CD14-positive monocyte (primary cell): ENCODE results near the gene RECQL5. TPM values are rescaled to one million over a fixed set of nuclear protein-coding genes. Genes with fewer than 3 reads are reported as not detected.
A peak's percentile ranks its signal among the peaks of the same experiment; 100 is the strongest.

ENCODE experiments used
- DNase-seq, 3 donors: peaks; one replicate each; pipeline ENCODE4 v3.0.0-alpha.2; 2011 to 2022
- H2AFZ ChIP-seq: 2 replicates; pipeline ENCODE4 v1.6.0; 2012; ENCODE audit warnings: mild to moderate bottlenecking, low read depth, low read length, inconsistent platforms; ENCODE audit not compliant: insufficient read depth, poor library complexity, severe bottlenecking
- H3K27ac ChIP-seq, 2 donors: 1 replicate in 1 of 2; 2 replicates in 1 of 2; pipeline ENCODE4 v1.5.1; 2012 to 2013; ENCODE audit warnings: low read length in 2 of 2, control low read depth in 1 of 2, inconsistent platforms in 1 of 2, low read depth in 1 of 2, mild to moderate bottlenecking in 1 of 2
- H3K27me3 ChIP-seq, 2 donors: one replicate each; pipeline versions ENCODE4 v1.6.0 to v1.6.1; 2011 to 2013; ENCODE audit warnings: low read length in 2 of 2; ENCODE audit not compliant: control insufficient read depth in 2 of 2, insufficient read depth in 2 of 2
- H3K36me3 ChIP-seq, 2 donors: replicated peaks in 1 of 2; 1 replicate in 1 of 2; 2 replicates in 1 of 2; pipeline versions ENCODE4 v1.5.1 to v1.6.1; 2012 to 2013; ENCODE audit warnings: low read length in 2 of 2, control low read depth in 1 of 2, inconsistent platforms in 1 of 2, mild to moderate bottlenecking in 1 of 2; ENCODE audit not compliant: insufficient read depth in 2 of 2, control insufficient read depth in 1 of 2
- H3K4me1 ChIP-seq, 2 donors: 1 replicate in 1 of 2; 2 replicates in 1 of 2; pipeline versions ENCODE4 v1.5.1 to v1.6.1; 2012 to 2013; ENCODE audit warnings: low read length in 2 of 2, control low read depth in 1 of 2, inconsistent platforms in 1 of 2, mild to moderate bottlenecking in 1 of 2, moderate library complexity in 1 of 2; ENCODE audit not compliant: insufficient read depth in 2 of 2, control insufficient read depth in 1 of 2
- H3K4me2 ChIP-seq: replicated peaks from 2 replicates; pipeline ENCODE3; 2012; ENCODE audit warnings: low read length, moderate library complexity, mild to moderate bottlenecking; ENCODE audit not compliant: poor library complexity, severe bottlenecking; ENCODE audit errors: extremely low read depth
- H3K4me3 ChIP-seq, 3 experiments: fragments of 200-600 bp in 1 of 3; sonication (generic) in 1 of 3; replicated peaks in 1 of 3; 1 replicate in 2 of 3; 2 replicates in 1 of 3; pipeline ENCODE4 v1.5.1; 2011 to 2013; ENCODE audit warnings: low read length in 3 of 3, mild to moderate bottlenecking in 3 of 3, control low read depth in 2 of 3, low read depth in 2 of 3, inconsistent platforms in 1 of 3, moderate library complexity in 1 of 3
- H3K79me2 ChIP-seq: 2 replicates; pipeline ENCODE4 v1.6.0; 2012; ENCODE audit warnings: mild to moderate bottlenecking, control low read depth, inconsistent platforms, low read length, moderate library complexity; ENCODE audit not compliant: insufficient read depth
- H3K9ac ChIP-seq: 2 replicates; pipeline ENCODE4 v1.6.0; 2017; ENCODE audit warnings: low read length, mild to moderate bottlenecking; ENCODE audit not compliant: insufficient read depth, poor library complexity, severe bottlenecking
- H3K9me3 ChIP-seq, 2 donors: replicated peaks in 1 of 2; 1 replicate in 1 of 2; 2 replicates in 1 of 2; pipeline versions ENCODE4 v1.5.1 to v1.6.1; 2012 to 2013; ENCODE audit warnings: low read length in 2 of 2, control low read depth in 1 of 2; ENCODE audit not compliant: control insufficient read depth in 1 of 2, insufficient read depth in 1 of 2
- H4K20me1 ChIP-seq: 2 replicates; pipeline ENCODE4 v1.6.0; 2012; ENCODE audit warnings: mild to moderate bottlenecking, low read length, control low read depth, moderate library complexity; ENCODE audit not compliant: insufficient read depth
- H3K27ac Mint-ChIP-seq, 7 donors: one replicate each; pipeline ENCODE4 v1.8.0; 2020; ENCODE audit warnings: mild to moderate bottlenecking in 7 of 7, mixed read lengths in 7 of 7, moderate library complexity in 6 of 7, inconsistent platforms in 2 of 7
- H3K27me3 Mint-ChIP-seq, 3 donors: one replicate each; pipeline ENCODE4 v1.8.0; 2021 to 2022; ENCODE audit warnings: low read depth in 3 of 3, mild to moderate bottlenecking in 3 of 3, mixed read lengths in 3 of 3, moderate library complexity in 3 of 3, inconsistent platforms in 1 of 3
- H3K36me3 Mint-ChIP-seq, 2 donors: one replicate each; pipeline ENCODE4 v1.8.0; 2020; ENCODE audit warnings: mixed read lengths in 2 of 2, inconsistent platforms in 1 of 2, mild to moderate bottlenecking in 1 of 2
- H3K4me1 Mint-ChIP-seq: one replicate; pipeline ENCODE4 v1.8.0; 2020; ENCODE audit warnings: mild to moderate bottlenecking, mixed read lengths
- H3K4me3 Mint-ChIP-seq, 2 donors: one replicate each; pipeline ENCODE4 v1.8.0; 2020; ENCODE audit warnings: mild to moderate bottlenecking in 2 of 2, mixed read lengths in 2 of 2, moderate library complexity in 1 of 2
- H3K9me3 Mint-ChIP-seq, 7 donors: one replicate each; pipeline ENCODE4 v1.8.0; 2020 to 2022; ENCODE audit warnings: mixed read lengths in 7 of 7, mild to moderate bottlenecking in 6 of 7, moderate library complexity in 6 of 7, inconsistent platforms in 2 of 7
- CTCF ChIP-seq: fragments of 200-600 bp; IDR thresholded peaks from one replicate; pipeline ENCODE4 v1.8.0; 2022; ENCODE audit warnings: antibody characterized with exemption, mild to moderate bottlenecking
- WGBS: methylation state at CpG from one replicate; pipeline ENCODE4 v1.1.5; 2013; ENCODE audit warnings: missing lambda C conversion rate; ENCODE audit not compliant: insufficient coverage; 5-methylcytosine and 5-hydroxymethylcytosine counted together
- intact Hi-C, 2 donors: fragments of 100-400 bp; cut with micrococcal nuclease; formaldehyde crosslinking; loops; one replicate each; pipeline versions ENCODE4 v1.15.0 to v1.15.1; 2023
- polyA plus RNA-seq, 3 donors: library from polyadenylated mRNA; depleted of rRNA in 1 of 3; unstranded in 2 of 3; stranded (reverse) in 1 of 3; fragments of 300-500 nt in 2 of 3; fragments of >200 nt in 1 of 3; fragmentation: Illumina TruSeq in 2 of 3; gene quantifications; 1 replicate in 2 of 3; 2 replicates in 1 of 3; pipeline ENCODE4 v1.2.3, GENCODE V29; 2012 to 2021

RECQL5 gene
- polyA plus RNA-seq, 3 donors, result 3.1 to 27.7 (median 4.4) TPM

DNA sequence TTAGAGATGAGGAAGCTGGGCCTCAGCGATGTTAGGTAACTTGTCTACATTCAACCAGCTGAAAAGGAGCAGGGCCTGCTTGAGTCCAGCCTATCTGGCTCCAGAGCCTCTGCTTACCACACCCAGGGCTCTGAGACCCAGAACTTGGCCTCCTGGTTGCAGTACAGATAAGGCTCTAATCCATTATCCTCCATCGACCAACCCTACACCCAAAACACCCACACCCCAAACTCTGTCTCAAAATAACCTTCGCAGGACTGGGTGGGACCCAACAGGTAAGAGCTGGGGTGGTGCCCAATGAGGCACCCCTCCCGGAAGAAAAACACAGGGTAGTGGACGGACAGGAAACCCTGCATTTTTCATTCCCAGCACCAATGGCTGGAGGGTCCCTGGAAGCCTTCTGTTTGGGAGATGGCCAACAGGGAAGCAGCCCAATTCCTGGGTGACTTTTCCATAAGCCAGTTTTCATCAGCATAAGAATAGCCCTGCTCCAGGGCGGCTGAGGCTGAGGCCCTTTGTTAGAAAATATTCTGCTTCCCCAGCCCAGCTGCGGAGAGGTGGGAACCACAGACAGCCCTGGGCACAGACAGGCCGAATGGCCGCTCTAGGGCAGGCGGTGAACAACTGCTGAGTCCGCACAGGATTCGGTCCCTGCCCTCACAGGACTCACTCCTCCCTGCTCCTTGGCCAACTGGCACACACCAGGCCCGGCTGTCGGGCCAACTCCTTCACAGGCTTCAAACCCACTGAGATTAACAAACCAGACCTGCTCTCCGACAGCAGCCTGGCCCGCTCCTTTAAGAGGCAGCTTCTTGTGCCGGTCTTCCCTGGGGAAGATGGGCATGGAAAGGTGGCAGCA lies 23.9 kb downstream of the RECQL5 start:
- Histone ChIP-seq H3K4me2 (no peak overlapping the region), H3K4me3 (no peak overlapping the region), H4K20me1 (no peaks in the 10 kb centered on the region), H3K79me2 (no peaks in the 10 kb centered on the region), H3K27me3 (no peaks in the 10 kb centered on the region), H3K4me1 (peaks cover 12 to 19% of the 10 kb centered on the region in 2 donors), H3K9ac (no peak overlapping the region), H2AFZ (no peak overlapping the region), H3K9me3 (no peaks in the 10 kb centered on the region), H3K27ac (peak overlapping the region in 1 of 2 donors; percentile 46), H3K36me3 (peaks cover 14 to 39% of the 10 kb centered on the region in 2 donors)
- Mint-ChIP-seq H3K4me3 (no peak overlapping the region), H3K27ac (peak overlapping the region in 2 of 7 donors; percentile 37 to 50), H3K27me3 (peaks cover 0 to 2% (median 0%) of the 10 kb centered on the region in 3 donors), H3K9me3 (no peaks in the 10 kb centered on the region), H3K36me3 (peaks cover 20 to 50% of the 10 kb centered on the region in 2 donors), H3K4me1 (peaks cover 22% of the 10 kb centered on the region)
- no peak for DNase-seq
- intact Hi-C loops, result no loop called here
- WGBS, result over 99% methylated on average over 14 of the region's 17 CpGs
- no peak for TF ChIP-seq CTCF

DNA sequence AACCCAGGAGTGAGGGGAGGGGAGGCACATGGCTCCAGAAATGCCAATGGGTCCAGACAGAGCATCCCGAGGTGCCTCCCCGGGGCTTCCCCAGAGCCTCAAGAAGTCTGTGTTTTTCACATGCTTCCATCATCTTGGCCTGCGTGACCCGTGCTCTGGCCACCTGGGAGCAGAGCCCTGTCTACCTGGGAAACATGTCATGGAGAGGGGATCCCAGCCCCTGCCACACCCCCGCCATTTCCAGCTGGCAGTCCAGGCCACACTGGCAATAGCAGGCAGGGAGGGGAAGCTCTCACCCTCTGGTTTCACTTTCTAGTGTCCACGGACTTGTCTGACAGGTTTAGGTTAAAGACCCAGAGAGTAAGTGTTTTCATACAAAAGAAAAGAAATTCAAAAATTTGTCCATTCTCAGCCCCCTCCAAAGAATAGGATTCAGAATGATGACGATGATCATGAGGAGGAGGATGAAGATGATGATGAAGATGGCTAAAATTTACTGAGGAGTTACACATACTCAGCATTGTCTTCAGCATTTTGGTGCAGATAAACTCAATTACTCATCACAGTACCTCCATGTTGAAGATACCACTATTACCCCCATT lies 24.7 kb downstream of the RECQL5 start:
- H3K9ac ChIP-seq, result no peak overlapping the region
- intact Hi-C loops, result no loop called here

More for the DNA sequence above, 24.7 kb downstream of the RECQL5 start:
- DNase-seq, result no peak
- H3K4me1 Mint-ChIP-seq, result peaks cover 22% of the 10 kb centered on the region
- Histone ChIP-seq H2AFZ (no peak overlapping the region), H3K4me3 (no peak overlapping the region), H3K4me1 (peaks cover 12 to 19% of the 10 kb centered on the region in 2 donors), H3K9me3 (no peaks in the 10 kb centered on the region), H3K36me3 (peaks cover 14 to 41% of the 10 kb centered on the region in 2 donors), H3K27ac (peak overlapping the region in 1 of 2 donors; percentile 46), H4K20me1 (no peaks in the 10 kb centered on the region), H3K4me2 (no peak overlapping the region), H3K79me2 (no peaks in the 10 kb centered on the region), H3K27me3 (no peaks in the 10 kb centered on the region)
- peaks cover 0 to 2% (median 0%) of the 10 kb centered on the region in 3 donors for H3K27me3 Mint-ChIP-seq
- peaks cover 22 to 48% of the 10 kb centered on the region in 2 donors for H3K36me3 Mint-ChIP-seq
- no peaks in the 10 kb centered on the region for H3K9me3 Mint-ChIP-seq
- WGBS, result 97% methylated on average over 4 of the region's 7 CpGs
- no peak for TF ChIP-seq CTCF
- H3K27ac Mint-ChIP-seq, result peak overlapping the region in 4 of 7 donors; percentile 22 to 64 (median 44)
- no peak overlapping the region for H3K4me3 Mint-ChIP-seq
